RWPE2 (cell line): Measurements from ENCODE around the gene DNAI1.

Experiments used
- ATAC-seq: fragments of 200-7000 bp; cut with Tn5 transposase; 3 replicates; pipeline ENCODE4 v1.9.1; 2021; ENCODE audit warnings: low read depth
- DNase-seq: peaks from one replicate; pipeline ENCODE4 v3.0.0-alpha.2; 2020; ENCODE audit warnings: low spot score
- H3K27ac ChIP-seq: fragments of 450-650 bp; 2 replicates; pipeline ENCODE4 v1.5.1; 2017; ENCODE audit warnings: mild to moderate bottlenecking; ENCODE audit not compliant: poor library complexity, severe bottlenecking
- H3K27me3 ChIP-seq: fragments of 250-450 bp; sonication (Bioruptor Pico); 2 replicates; pipeline ENCODE4 v1.5.1; 2021; ENCODE audit warnings: mild to moderate bottlenecking, moderate library complexity; ENCODE audit not compliant: insufficient read depth, poor library complexity, severe bottlenecking
- H3K36me3 ChIP-seq: fragments of 250-450 bp; sonication (Bioruptor Pico); 2 replicates; pipeline ENCODE4 v1.5.1; 2020; ENCODE audit warnings: low read depth, mild to moderate bottlenecking, moderate library complexity
- H3K4me1 ChIP-seq: fragments of 250-450 bp; sonication (Bioruptor Pico); 2 replicates; pipeline ENCODE4 v1.5.1; 2021; ENCODE audit warnings: mild to moderate bottlenecking, moderate library complexity; ENCODE audit not compliant: insufficient read depth, poor library complexity, severe bottlenecking
- H3K4me3 ChIP-seq: fragments of 250-450 bp; sonication (Bioruptor Pico); 2 replicates; pipeline ENCODE4 v1.5.1; 2021; ENCODE audit warnings: mild to moderate bottlenecking, moderate library complexity; ENCODE audit not compliant: severe bottlenecking
- H3K9me3 ChIP-seq: fragments of 250-450 bp; sonication (Bioruptor Pico); 2 replicates; pipeline ENCODE4 v1.5.1; 2021; ENCODE audit warnings: mild to moderate bottlenecking, moderate library complexity; ENCODE audit not compliant: severe bottlenecking
- CTCF ChIP-seq: fragments of 450-650 bp; IDR thresholded peaks from one replicate; pipeline ENCODE4 v1.5.1; 2017; ENCODE audit warnings: mild to moderate bottlenecking, moderate library complexity; ENCODE audit not compliant: poor library complexity, severe bottlenecking

Gene DNAI1

GRCh38 chr9:34499076-34499475 lies 40.5 kb downstream of the DNAI1 start:
- ATAC-seq (peak; percentile 28; the same call in 1 of the 3 replicates), DNase-seq (no peak)
- Histone ChIP-seq H3K4me3 (no peak overlapping the region), H3K36me3 (no peaks in the 10 kb centered on the region), H3K4me1 (no peaks in the 10 kb centered on the region), H3K27me3 (no peaks in the 10 kb centered on the region), H3K9me3 (no peaks in the 10 kb centered on the region), H3K27ac (no peak overlapping the region)
- TF ChIP-seq CTCF: no peak

GRCh38 chr9:34500623-34501267 lies 42.1 kb downstream of the DNAI1 start:
- ATAC-seq (peak; percentile 48; the same call in 2 of the 3 replicates), DNase-seq (no peak)
- Histone ChIP-seq H3K36me3 (no peaks in the 10 kb centered on the region), H3K27me3 (no peaks in the 10 kb centered on the region), H3K27ac (no peak overlapping the region), H3K4me1 (no peaks in the 10 kb centered on the region), H3K9me3 (no peaks in the 10 kb centered on the region), H3K4me3 (no peak overlapping the region)
- peak; percentile 95 for TF ChIP-seq CTCF

GRCh38 chr9:34501372-34501771 lies 42.8 kb downstream of the DNAI1 start:
- Histone ChIP-seq H3K4me1 (no peaks in the 10 kb centered on the region), H3K36me3 (no peaks in the 10 kb centered on the region), H3K27me3 (no peaks in the 10 kb centered on the region), H3K9me3 (no peaks in the 10 kb centered on the region), H3K4me3 (no peak overlapping the region), H3K27ac (no peak overlapping the region)
- DNase-seq: no peak
- no peak for TF ChIP-seq CTCF
- ATAC-seq: no peak

- no peak overlapping the region for H3K27ac ChIP-seq
- no peak for ATAC-seq
- TF ChIP-seq CTCF: no peak
- H3K9me3 ChIP-seq: no peaks in the 10 kb centered on the region
- no peaks in the 10 kb centered on the region for H3K27me3 ChIP-seq
- no peaks in the 10 kb centered on the region for H3K4me1 ChIP-seq
- no peaks in the 10 kb centered on the region for H3K36me3 ChIP-seq
- no peak overlapping the region for H3K4me3 ChIP-seq
- DNase-seq: no peak
Measured at GRCh38 chr9:34501889-34502425, 43.4 kb downstream of the DNAI1 start.

GRCh38 chr9:34502471-34502870 lies 43.9 kb downstream of the DNAI1 start:
- H3K4me3 ChIP-seq: no peak overlapping the region
- no peaks in the 10 kb centered on the region for H3K36me3 ChIP-seq
- no peaks in the 10 kb centered on the region for H3K9me3 ChIP-seq
- no peak for ATAC-seq
- TF ChIP-seq CTCF: no peak
- H3K27me3 ChIP-seq: no peaks in the 10 kb centered on the region
- DNase-seq: no peak
- H3K27ac ChIP-seq: no peak overlapping the region
- H3K4me1 ChIP-seq: no peaks in the 10 kb centered on the region
